Stimulated activated CD8-positive, alpha-beta memory T cell treated with anti-CD3 and anti-CD28 coated beads, Interleukin-15, amount 100 ng/mL, for 48 hours (primary cell): ENCODE data around the gene NQO2.
"Not testable (repeated sequence)": the region's sequence is repeated elsewhere in the genome, so short reads cannot be mapped to it uniquely, and the experiment has no call there.

Source experiments
- DNase-seq, 2 donors: peaks; one replicate each; pipeline ENCODE4 v3.0.0-alpha.2; 2020; ENCODE audit warnings: low read depth in 2 of 2

The NQO2 gene

DNA sequence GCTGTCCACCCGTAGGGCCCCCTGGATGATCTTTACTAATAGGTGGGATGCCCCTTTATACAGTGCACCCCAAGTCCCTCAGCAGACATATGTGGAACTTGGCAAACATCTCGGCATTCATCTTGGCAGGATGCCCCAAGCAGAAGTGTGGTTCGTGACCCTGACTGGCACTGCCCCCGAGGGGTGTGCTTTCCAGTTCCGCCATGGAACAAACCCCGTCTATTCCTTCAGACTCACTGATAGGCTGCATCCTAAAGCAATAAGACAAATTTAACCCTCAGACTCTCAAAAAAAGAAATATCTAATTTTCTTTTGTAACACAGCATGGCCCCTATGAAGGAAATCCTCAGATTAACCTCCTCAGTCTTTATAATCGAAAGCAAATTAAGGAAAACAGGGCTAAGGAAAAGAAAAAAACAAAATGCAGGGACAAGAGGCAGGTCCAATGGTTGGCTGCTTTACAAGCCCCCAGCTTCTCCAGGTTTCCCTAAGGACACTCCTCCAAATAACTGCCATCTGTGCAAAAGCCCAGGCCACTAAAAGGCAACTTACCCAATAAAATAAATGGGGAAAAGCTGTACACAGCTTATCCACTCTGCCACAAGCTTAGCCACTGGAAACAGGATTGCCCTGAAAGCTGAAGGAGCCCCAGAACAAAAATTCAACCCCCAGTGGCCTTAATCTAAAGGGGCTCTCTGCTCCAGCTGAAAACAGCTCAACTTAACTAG is 38.1 kb downstream of the NQO2 start:
- DNase-seq: no peak

- DNase-seq: no peak
Measured at GRCh38 chr6:3039384-3039783, 39.7 kb downstream of the NQO2 start.

GRCh38 chr6:3041147-3041546 is 41.5 kb downstream of the NQO2 start:
- DNase-seq: no peak

DNA sequence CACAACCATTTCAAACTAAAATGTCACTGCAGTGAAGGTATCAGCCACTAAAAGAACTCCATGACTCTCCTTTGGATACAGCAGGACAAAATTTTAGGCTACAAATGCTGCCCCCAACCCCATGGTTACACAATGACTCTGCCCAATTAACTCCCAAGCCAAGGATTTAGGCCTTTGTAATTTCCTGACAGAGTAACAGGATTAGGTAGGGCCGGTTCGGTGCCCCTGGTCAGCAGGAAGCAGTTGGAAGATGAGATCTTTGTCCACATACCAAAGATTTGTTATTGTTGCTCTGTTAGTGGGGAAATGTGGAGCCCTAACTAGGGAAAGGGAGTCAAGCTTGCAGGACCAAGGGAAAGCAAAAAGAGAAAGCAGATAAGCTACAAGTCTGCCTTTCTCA is 41.9 kb downstream of the NQO2 start:
- no peak for DNase-seq

- DNase-seq: no peak
Measured at GRCh38 chr6:3045369-3045768, 45.7 kb downstream of the NQO2 start.

GRCh38 chr6:3045777-3046176 is 46.1 kb downstream of the NQO2 start:
- DNase-seq: no peak

GRCh38 chr6:3046295-3046694 is 46.6 kb downstream of the NQO2 start:
- DNase-seq: no peak

DNA sequence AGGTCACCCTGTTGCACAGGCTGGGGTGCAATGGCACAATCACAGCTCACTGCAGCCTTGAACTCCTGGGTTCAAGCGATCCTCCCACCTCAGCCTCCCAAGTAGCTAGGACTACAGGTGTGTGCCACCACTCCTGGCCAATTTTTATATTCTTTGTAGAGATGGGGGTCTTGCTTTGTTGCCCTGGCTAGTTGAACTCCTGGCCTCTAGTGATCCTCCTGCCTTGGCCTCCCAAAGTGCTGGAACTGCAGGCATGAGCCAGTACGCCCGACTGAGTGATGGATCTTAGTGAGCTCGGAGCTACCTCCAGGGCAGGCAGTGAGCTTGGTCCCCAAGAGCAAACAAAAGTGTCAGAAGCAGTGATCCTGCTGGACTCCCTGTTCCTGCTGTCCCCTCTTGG is 48.3 kb downstream of the NQO2 start:
- DNase-seq: not testable (repeated sequence)

GRCh38 chr6:3052481-3053230 is 53.0 kb downstream of the NQO2 start:
- no peak for DNase-seq

DNA sequence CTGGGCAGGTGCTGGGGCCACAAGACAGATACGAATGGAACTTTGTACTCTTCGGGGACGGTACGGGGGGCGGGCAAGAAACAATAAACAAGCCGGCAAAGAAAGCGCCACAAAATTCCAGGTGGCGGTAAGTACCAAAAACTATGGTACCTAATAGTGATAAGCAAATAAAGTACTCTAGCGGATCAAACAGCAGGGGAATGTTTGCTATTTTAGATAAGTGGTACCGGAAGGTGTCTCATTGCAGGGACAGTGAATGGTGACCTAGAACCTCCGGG is 53.5 kb downstream of the NQO2 start:
- no peak for DNase-seq

GRCh38 chr6:3054229-3055157 is 54.8 kb downstream of the NQO2 start:
- DNase-seq: not testable (repeated sequence)

- DNase-seq: not testable (repeated sequence)
Measured at GRCh38 chr6:3055158-3055499, 55.4 kb downstream of the NQO2 start.

GRCh38 chr6:3057063-3057770 is 57.5 kb downstream of the NQO2 start:
- no peak for DNase-seq

DNA sequence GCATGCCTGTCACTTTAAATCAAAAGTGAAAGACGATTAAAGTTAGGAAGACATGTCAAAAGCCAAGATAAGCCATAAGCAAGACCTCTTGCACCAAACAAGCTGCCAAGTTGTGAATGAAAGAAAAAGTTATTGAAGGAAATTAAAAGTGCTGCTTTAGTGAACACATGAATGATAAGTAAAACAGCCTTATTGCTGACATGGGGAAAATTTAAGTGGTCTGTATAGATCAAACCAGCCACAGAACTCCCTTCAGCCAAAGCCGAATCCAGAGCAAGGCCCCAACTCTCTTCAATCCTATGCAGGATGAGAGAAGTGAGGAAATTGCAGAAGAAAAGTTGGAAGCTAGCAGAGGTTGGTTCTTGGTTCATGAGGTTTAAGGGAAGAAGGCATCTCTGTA is 59.3 kb downstream of the NQO2 start:
- DNase-seq: no peak

GRCh38 chr6:3060092-3060491 is 60.4 kb downstream of the NQO2 start:
- DNase-seq: not testable (repeated sequence)

DNA sequence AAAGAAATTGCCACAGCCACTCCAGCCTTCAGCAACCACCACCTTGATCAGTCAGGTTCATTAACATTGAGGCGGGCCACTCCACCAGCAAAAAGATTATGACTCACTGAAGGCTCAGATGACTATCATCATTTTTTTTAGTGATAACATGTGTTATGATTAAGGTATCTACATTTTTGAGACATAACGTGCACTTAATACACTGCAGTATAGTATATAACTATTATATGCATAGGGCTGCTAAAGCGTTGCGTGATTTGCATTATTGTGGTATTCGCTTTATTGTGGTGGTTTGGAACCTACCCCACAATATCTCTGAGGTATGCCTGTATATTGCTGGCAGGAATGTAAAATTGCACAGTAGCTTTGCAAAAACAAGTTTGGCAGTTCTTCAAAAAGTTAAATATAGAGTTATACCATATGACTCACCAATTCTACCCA is 61.8 kb downstream of the NQO2 start:
- no peak for DNase-seq

DNA sequence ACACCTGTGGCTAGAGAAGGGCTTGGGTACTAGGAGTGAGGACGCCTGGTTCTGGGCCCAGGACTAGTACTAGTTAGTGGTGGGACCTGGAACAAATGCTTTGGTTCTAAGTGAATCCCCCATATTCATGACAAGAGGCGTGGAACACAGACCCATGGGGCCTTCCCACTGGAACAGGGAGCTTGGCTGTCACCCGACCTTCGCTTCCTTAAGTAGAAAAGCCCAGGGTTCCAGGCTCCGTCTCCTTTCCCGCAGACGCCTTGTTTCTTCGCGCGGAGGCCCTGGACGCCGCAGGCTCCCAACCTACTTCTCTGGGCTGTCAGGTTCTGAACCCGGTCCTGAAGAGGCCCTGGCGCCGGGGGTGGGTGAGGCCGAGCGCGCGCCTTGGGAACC is 63.6 kb downstream of the NQO2 start:
- DNase-seq: not testable (repeated sequence)

- DNase-seq: peak; percentile 85 to 91
Measured at GRCh38 chr6:3063733-3064700, 64.3 kb downstream of the NQO2 start.

DNA sequence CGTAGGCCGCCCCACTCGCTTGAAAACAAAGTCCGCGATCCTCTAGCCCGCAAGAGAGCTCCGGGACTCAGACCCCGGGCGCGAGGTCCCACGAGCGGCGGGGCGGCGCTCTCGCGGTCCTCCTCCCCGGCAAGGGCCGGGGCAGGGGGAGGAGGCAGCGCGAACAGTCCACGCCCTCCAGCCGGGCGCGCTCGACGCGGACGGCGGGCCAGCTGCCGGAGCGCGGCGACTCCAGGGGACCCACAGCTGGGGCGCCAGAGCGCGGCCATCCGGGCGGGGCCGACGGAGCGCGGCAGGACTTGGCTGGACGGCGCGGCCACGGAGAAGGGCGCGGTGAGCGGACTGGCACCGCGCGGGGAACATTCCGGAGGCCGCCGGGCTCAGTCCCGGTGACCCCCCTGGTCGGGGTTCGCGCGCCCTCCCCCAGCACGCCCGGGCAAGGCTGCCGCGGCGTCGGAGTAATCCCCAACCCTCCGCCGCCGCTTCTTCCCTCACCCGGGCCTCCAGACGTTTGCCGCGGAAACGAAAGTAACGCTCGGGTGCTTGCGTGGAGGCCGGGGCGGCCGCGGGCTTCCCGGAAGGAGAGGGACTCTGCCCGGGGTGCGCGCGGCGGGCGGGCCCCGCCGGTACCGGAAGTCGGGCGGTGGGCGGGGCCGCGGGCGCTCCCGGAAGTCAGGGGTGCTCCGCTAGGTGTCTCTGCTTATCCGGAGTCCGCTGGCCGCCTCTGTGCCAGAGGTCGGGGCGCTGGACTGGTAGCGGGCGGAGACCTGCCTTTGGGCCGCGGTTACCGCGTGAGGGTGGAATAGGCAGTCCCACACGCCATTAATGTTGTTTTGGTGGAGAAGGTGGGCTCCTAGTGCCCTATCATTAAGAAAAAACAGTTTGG is 68.9 kb downstream of the NQO2 start, which contains the start of gene RIPK1:
TSS of gene RIPK1 (plus strand) at position 166 of the 886 bp plus-strand sequence. CDS start 8,330 bp downstream, outside the sequence.
- DNase-seq: peak; percentile 94 to 95
